Ishikawa (cell line): ENCODE results near the gene CAMTA1.

ENCODE experiments used
- EGR1 ChIP-seq: IDR thresholded peaks from 2 replicates; pipeline ENCODE4 v1.6.1; 2012
- FOXM1 ChIP-seq: IDR thresholded peaks from 2 replicates; pipeline ENCODE4 v1.6.1; 2012; ENCODE audit warnings: low read depth, borderline replicate concordance
- TF ChIP-seq, protein P1 (sequence below): IDR thresholded peaks from 2 replicates; pipeline ENCODE4 v1.6.1; 2012

DNA sequence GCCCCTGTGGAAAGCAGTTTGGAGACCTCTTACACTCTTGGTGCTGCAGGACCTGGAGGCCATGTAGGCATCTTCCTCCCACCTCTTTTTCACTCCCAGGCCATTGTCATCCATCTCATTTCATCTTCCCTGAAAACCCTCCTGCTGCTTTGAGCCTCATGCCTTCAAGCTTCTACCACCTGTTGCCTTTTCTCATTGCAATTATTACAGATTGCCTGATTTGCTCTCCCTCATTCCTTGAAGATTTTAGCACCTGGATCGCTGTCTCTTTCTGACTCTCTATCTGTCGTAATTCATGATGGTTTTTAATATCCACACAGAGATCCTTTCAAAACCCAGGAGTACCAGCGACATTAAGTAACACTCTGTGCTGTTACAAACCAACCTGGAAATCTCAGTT is 350.2 kb downstream of the CAMTA1 start:
- no peak for TF ChIP-seq FOXM1
- TF ChIP-seq EGR1: no peak
- TF ChIP-seq, protein P1, sequence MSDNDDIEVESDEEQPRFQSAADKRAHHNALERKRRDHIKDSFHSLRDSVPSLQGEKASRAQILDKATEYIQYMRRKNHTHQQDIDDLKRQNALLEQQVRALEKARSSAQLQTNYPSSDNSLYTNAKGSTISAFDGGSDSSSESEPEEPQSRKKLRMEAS: no peak
